CD4-positive, alpha-beta T cell treated with Interleukin-6 for 4 hours (primary cell): Measurements from ENCODE around the gene ZIC1.

ENCODE experiments used
- DNase-seq: peaks from one replicate; pipeline ENCODE4 v3.0.0-alpha.2; 2020; ENCODE audit warnings: mixed read lengths

ZIC1 gene

GRCh38 chr3:147411815-147412241 lies 2.7 kb downstream of the ZIC1 start:
- no peak for DNase-seq

- DNase-seq = no peak
Measured at GRCh38 chr3:147412261-147412916, 3.2 kb downstream of the ZIC1 start.

GRCh38 chr3:147412917-147413685 lies 3.9 kb downstream of the ZIC1 start:
- no peak for DNase-seq

- DNase-seq = no peak
Measured at GRCh38 chr3:147413686-147414389, 4.7 kb downstream of the ZIC1 start.

GRCh38 chr3:147414390-147415138 lies 5.4 kb downstream of the ZIC1 start:
- no peak for DNase-seq

- no peak for DNase-seq
Measured at GRCh38 chr3:147415286-147415685, 6.1 kb downstream of the ZIC1 start.

- no peak for DNase-seq
Measured at GRCh38 chr3:147415874-147416273, 6.7 kb downstream of the ZIC1 start.

- DNase-seq = no peak
Measured at GRCh38 chr3:147416931-147417330, 7.8 kb downstream of the ZIC1 start.

GRCh38 chr3:147417551-147418295 lies 8.6 kb downstream of the ZIC1 start:
- no peak for DNase-seq

GRCh38 chr3:147418371-147418781 lies 9.2 kb downstream of the ZIC1 start:
- no peak for DNase-seq

- no peak for DNase-seq
Measured at GRCh38 chr3:147418808-147419701, 9.9 kb downstream of the ZIC1 start.

GRCh38 chr3:147419781-147420224 lies 10.6 kb downstream of the ZIC1 start:
- DNase-seq = no peak

GRCh38 chr3:147420353-147421183 lies 11.4 kb downstream of the ZIC1 start:
- DNase-seq = no peak

GRCh38 chr3:147421184-147421912 lies 12.2 kb downstream of the ZIC1 start:
- no peak for DNase-seq

- no peak for DNase-seq
Measured at GRCh38 chr3:147422196-147422595, 13.0 kb downstream of the ZIC1 start.

GRCh38 chr3:147422601-147423536 lies 13.7 kb downstream of the ZIC1 start:
- DNase-seq = no peak

- DNase-seq = no peak
Measured at GRCh38 chr3:147423537-147423797, 14.3 kb downstream of the ZIC1 start.

GRCh38 chr3:147423798-147424580 lies 14.8 kb downstream of the ZIC1 start:
- DNase-seq = no peak
